CD4-positive, alpha-beta T cell (primary cell): Measurements from ENCODE around the gene HAUS8. TPM values are rescaled to one million over a fixed set of nuclear protein-coding genes. Genes with fewer than 3 reads are reported as not detected.

Experiments used
- ATAC-seq: fragments of 200-7000 bp; cut with Tn5 transposase; one replicate; pipeline ENCODE4 v1.10.0; 2022; ENCODE audit warnings: mild to moderate bottlenecking; ENCODE audit not compliant: poor library complexity
- CTCF ChIA-PET: fragments of 350-600 bp; sonication (Branson Sonifier 250); formaldehyde crosslinking; loops from one replicate; lab custom pipeline; 2021; ENCODE audit warnings: antibody characterized with exemption, inconsistent platforms; lab: Charles Lee
- POLR2A ChIA-PET: fragments of 350-600 bp; sonication (Branson Sonifier 250); formaldehyde crosslinking; loops from one replicate; lab custom pipeline; 2021; ENCODE audit warnings: antibody characterized with exemption, inconsistent platforms; lab: Charles Lee
- DNase-seq, 14 experiments: peaks; one replicate each; pipeline ENCODE4 v3.0.0-alpha.2; 2013 to 2020; ENCODE audit warnings: mixed read lengths in 2 of 14
- H3K27ac ChIP-seq, 2 donors: one replicate each; pipeline versions ENCODE4 v1.5.1 to v1.7.0; 2013; ENCODE audit warnings: low read length in 2 of 2, low read depth in 1 of 2, mild to moderate bottlenecking in 1 of 2
- H3K27me3 ChIP-seq, 2 experiments: 1 replicate in 1 of 2; 2 replicates in 1 of 2; pipeline versions ENCODE4 v1.6.1 to v1.7.0; 2013; ENCODE audit warnings: low read length in 2 of 2, control low read depth in 1 of 2, mild to moderate bottlenecking in 1 of 2, moderate library complexity in 1 of 2; ENCODE audit not compliant: insufficient read depth in 2 of 2, control insufficient read depth in 1 of 2
- H3K36me3 ChIP-seq: one replicate; pipeline ENCODE4 v1.6.1; 2013; ENCODE audit warnings: low read length, control low read depth; ENCODE audit not compliant: insufficient read depth
- H3K4me1 ChIP-seq: one replicate; pipeline ENCODE4 v1.6.1; 2013; ENCODE audit warnings: low read length, control low read depth; ENCODE audit not compliant: insufficient read depth
- H3K4me3 ChIP-seq: one replicate; pipeline ENCODE4 v1.5.1; 2013; ENCODE audit warnings: mild to moderate bottlenecking, low read length, moderate library complexity
- H3K9me3 ChIP-seq, 2 experiments: 1 replicate in 1 of 2; 2 replicates in 1 of 2; pipeline versions ENCODE4 v1.6.1 to v1.7.0; 2013; ENCODE audit warnings: low read length in 2 of 2, mild to moderate bottlenecking in 2 of 2, control low read depth in 1 of 2, moderate library complexity in 1 of 2; ENCODE audit not compliant: control insufficient read depth in 1 of 2, insufficient read depth in 1 of 2
- H3K27ac Mint-ChIP-seq: one replicate; pipeline ENCODE4 v1.8.0; 2020; ENCODE audit warnings: mixed read lengths
- H3K27me3 Mint-ChIP-seq: one replicate; pipeline ENCODE4 v1.8.0; 2021; ENCODE audit warnings: mixed read lengths
- H3K36me3 Mint-ChIP-seq: one replicate; pipeline ENCODE4 v1.8.0; 2021; ENCODE audit warnings: low read depth, mixed read lengths
- H3K4me1 Mint-ChIP-seq: one replicate; pipeline ENCODE4 v1.8.0; 2021; ENCODE audit warnings: low read depth, mixed read lengths
- H3K4me3 Mint-ChIP-seq: one replicate; pipeline ENCODE4 v1.8.0; 2020; ENCODE audit warnings: mild to moderate bottlenecking, mixed read lengths
- H3K9me3 Mint-ChIP-seq: one replicate; pipeline ENCODE4 v1.8.0; 2020; ENCODE audit warnings: mixed read lengths
- intact Hi-C, 2 experiments: fragments of 100-400 bp; cut with DNase I in 1 of 2; cut with micrococcal nuclease in 1 of 2; formaldehyde crosslinking; loops; one replicate each; pipeline versions ENCODE4 v1.15.1 to v1.9.0; 2023 to 2025; cut with DNase I, micrococcal nuclease
- total RNA-seq, 174 experiments: library from RNA in 2 of 174; stranded (reverse) in 2 of 174; gene quantifications; one replicate each; pipeline ENCODE4 v1.2.3 and lab custom pipeline; 2021 to 2026
- TF ChIP-seq, protein P1 (sequence below): fragments of 200-600 bp; IDR thresholded peaks from one replicate; pipeline ENCODE4 v1.8.0; 2022; ENCODE audit warnings: antibody characterized with exemption, mild to moderate bottlenecking

Gene HAUS8
- total RNA-seq, 2 experiments from 2014 or later: 20.6 to 20.7 TPM

DNA sequence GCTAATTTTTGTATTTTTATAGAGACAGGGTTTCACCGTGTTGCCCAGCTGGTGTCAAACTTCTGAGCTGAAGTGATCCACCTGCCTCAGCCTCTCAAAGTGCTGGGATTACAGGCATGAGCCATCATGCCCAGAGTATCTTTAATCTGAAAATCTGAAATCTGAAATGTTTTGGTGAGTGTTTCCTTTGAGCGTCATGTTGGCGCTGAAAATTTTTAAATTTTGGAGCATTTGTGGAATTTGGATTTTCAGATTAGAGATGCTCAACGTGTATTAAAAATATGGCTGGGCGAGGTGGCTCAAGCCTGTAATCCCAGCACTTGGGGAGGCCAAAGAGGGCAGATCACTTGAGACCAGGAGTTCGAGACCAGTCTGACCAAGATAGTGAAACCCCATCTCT, 43.5 kb downstream of the HAUS8 start:
- peaks cover 7 to 17% of the 10 kb centered on the region in 2 experiments for H3K27me3 ChIP-seq
- intact Hi-C loops: no loop called here
- Mint-ChIP-seq H3K27me3 (peaks cover 44% of the 10 kb centered on the region), H3K4me1 (no peaks in the 10 kb centered on the region), H3K36me3 (no peaks in the 10 kb centered on the region), H3K4me3 (no peak overlapping the region), H3K27ac (no peak overlapping the region), H3K9me3 (no peaks in the 10 kb centered on the region)
- CTCF ChIA-PET: no interaction called here
- TF ChIP-seq, protein P1, sequence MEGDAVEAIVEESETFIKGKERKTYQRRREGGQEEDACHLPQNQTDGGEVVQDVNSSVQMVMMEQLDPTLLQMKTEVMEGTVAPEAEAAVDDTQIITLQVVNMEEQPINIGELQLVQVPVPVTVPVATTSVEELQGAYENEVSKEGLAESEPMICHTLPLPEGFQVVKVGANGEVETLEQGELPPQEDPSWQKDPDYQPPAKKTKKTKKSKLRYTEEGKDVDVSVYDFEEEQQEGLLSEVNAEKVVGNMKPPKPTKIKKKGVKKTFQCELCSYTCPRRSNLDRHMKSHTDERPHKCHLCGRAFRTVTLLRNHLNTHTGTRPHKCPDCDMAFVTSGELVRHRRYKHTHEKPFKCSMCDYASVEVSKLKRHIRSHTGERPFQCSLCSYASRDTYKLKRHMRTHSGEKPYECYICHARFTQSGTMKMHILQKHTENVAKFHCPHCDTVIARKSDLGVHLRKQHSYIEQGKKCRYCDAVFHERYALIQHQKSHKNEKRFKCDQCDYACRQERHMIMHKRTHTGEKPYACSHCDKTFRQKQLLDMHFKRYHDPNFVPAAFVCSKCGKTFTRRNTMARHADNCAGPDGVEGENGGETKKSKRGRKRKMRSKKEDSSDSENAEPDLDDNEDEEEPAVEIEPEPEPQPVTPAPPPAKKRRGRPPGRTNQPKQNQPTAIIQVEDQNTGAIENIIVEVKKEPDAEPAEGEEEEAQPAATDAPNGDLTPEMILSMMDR: no peak
- no peak for DNase-seq
- no peak for ATAC-seq
- H3K9me3 ChIP-seq: peaks cover 0 to 8% of the 10 kb centered on the region in 2 experiments
- no peaks in the 10 kb centered on the region for H3K4me1 ChIP-seq
- H3K36me3 ChIP-seq: no peaks in the 10 kb centered on the region
- no peak overlapping the region for H3K4me3 ChIP-seq
- POLR2A ChIA-PET: no interaction called here
- no peak overlapping the region for H3K27ac ChIP-seq

GRCh38 chr19:17027535-17027975, 47.7 kb downstream of the HAUS8 start:
- Mint-ChIP-seq H3K27ac (no peak overlapping the region), H3K4me3 (no peak overlapping the region), H3K27me3 (peaks cover 65% of the 10 kb centered on the region), H3K36me3 (peaks cover 6% of the 10 kb centered on the region), H3K4me1 (peaks cover 5% of the 10 kb centered on the region), H3K9me3 (peaks cover 7% of the 10 kb centered on the region)
- intact Hi-C loops: no loop called here
- CTCF ChIA-PET: no interaction called here
- no peak overlapping the region for H3K27ac ChIP-seq
- POLR2A ChIA-PET: no interaction called here
- peaks cover 9% of the 10 kb centered on the region for H3K4me1 ChIP-seq
- peaks cover 23 to 31% of the 10 kb centered on the region in 2 experiments for H3K27me3 ChIP-seq
- TF ChIP-seq, protein P1: no peak
- H3K36me3 ChIP-seq: no peaks in the 10 kb centered on the region
- DNase-seq (no peak), ATAC-seq (no peak)
- peaks cover 16 to 21% of the 10 kb centered on the region in 2 experiments for H3K9me3 ChIP-seq
- H3K4me3 ChIP-seq: no peak overlapping the region

DNA sequence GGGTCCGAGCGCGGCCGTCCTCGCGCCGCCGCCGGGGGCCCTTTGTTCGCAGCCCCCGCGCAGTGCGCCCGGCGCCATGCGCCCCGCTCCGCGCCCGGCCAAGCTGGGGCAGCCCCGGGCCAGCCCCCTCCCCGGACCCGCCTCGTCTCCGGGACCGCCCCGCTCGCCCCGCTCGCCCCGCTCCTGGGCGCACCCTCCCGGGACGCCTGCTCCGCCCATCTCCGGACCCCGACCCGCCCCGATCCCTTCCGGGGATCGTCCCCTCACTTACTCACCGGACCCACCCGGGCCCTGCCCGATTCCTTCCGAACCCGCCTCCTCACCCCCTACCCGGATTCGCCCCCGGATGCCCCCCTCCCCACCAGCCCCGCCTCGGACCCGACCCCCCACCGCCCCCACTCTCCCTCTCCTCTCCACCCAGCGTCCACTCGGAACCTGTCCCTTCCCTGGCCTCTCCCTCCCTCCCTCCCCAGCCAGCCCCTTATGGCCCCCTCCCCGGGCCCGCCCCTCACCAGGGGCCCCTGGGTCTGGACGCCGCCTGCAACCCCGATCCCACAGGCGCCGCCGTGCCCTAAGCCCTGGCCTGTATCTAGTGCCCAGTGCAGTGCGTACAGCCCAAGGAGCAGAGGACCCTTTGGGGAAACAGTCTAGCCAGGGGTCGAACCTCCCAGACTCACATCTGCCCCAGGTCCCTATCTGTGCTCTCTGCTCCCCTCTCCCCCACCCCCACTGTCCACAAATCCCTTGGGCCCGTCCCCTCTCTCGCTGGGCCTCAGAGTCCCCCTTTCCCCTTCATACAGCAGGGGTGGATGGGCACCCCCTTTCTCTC, 48.3 kb downstream of the HAUS8 start, which contains the start of gene CPAMD8:
CPAMD8 (minus strand) TSS at position 105 of the 829 bp plus-strand sequence. CDS start 168 bp downstream, outside the sequence.
- Histone ChIP-seq H3K4me3 (peak within 1 kb of the TSS; percentile 41), H3K9me3 (peaks cover 16 to 27% of the 10 kb centered on the region in 2 experiments), H3K36me3 (no peaks in the 10 kb centered on the region), H3K4me1 (peaks cover 9% of the 10 kb centered on the region), H3K27ac (no peak within 1 kb of the TSS), H3K27me3 (peaks cover 23 to 31% of the 10 kb centered on the region in 2 experiments)
- no peak within 1 kb of the TSS for H3K4me3 Mint-ChIP-seq
- peaks cover 7% of the 10 kb centered on the region for H3K9me3 Mint-ChIP-seq
- H3K36me3 Mint-ChIP-seq: peaks cover 6% of the 10 kb centered on the region
- ChIA-PET POLR2A (no interaction called here), CTCF (no interaction called here)
- H3K27me3 Mint-ChIP-seq: peaks cover 61% of the 10 kb centered on the region
- peak in 1 of 14 experiments; percentile 4 for DNase-seq
- H3K4me1 Mint-ChIP-seq: peaks cover 5% of the 10 kb centered on the region
- TF ChIP-seq, protein P1: no peak
- H3K27ac Mint-ChIP-seq: no peak within 1 kb of the TSS
- intact Hi-C loops: no loop called here
- no peak for ATAC-seq
